ENCODE measurements around the gene TTR. TPM values are rescaled to one million over a fixed set of nuclear protein-coding genes. Genes with fewer than 3 reads are reported as not detected.

The TTR gene
- total and polyA plus RNA-seq, 2 of the 13 experiments (the other 11 are each of a cell fraction or from before 2014, with no cell fraction given) = 91.3 to 496 TPM

DNA sequence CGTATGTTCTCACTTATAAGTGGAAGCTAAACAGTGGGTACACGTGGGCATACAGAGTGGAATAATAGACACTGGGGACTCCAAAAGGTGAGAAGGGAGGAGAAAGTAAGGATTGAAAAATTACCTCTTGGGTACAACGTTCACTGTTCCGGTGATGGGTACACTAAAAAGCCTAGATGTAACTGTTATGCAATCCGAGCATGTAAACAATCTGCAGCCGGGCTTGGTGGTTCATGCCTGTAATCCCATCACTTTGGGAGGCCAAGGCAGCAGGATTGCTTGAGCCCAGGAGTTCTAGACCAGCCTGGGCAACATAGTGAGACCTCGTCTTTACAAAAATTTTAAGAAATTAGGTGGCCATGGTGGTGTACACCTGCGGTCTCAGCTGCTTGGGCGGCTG lies 33.1 kb upstream of the TTR start (continued):
- TF ChIP-seq, protein P1, sequence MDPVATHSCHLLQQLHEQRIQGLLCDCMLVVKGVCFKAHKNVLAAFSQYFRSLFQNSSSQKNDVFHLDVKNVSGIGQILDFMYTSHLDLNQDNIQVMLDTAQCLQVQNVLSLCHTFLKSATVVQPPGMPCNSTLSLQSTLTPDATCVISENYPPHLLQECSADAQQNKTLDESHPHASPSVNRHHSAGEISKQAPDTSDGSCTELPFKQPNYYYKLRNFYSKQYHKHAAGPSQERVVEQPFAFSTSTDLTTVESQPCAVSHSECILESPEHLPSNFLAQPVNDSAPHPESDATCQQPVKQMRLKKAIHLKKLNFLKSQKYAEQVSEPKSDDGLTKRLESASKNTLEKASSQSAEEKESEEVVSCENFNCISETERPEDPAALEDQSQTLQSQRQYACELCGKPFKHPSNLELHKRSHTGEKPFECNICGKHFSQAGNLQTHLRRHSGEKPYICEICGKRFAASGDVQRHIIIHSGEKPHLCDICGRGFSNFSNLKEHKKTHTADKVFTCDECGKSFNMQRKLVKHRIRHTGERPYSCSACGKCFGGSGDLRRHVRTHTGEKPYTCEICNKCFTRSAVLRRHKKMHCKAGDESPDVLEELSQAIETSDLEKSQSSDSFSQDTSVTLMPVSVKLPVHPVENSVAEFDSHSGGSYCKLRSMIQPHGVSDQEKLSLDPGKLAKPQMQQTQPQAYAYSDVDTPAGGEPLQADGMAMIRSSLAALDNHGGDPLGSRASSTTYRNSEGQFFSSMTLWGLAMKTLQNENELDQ (CRISPR knock-in tag; IDR thresholded peaks at IDR 0.05; ENCODE audit: borderline replicate concordance) = no peak
- TF ChIP-seq FOXA1 (IDR thresholded peaks at IDR 0.05) = no peak
- TF ChIP-seq FOXA1 (CRISPR knock-in tag; IDR thresholded peaks at IDR 0.05) = peak; percentile 67; the same call in 1 of the 2 replicates
- TF ChIP-seq KDM5B (CRISPR knock-in tag; IDR thresholded peaks at IDR 0.05; ENCODE audit: borderline replicate concordance) = no peak
- TF ChIP-seq, protein P2, sequence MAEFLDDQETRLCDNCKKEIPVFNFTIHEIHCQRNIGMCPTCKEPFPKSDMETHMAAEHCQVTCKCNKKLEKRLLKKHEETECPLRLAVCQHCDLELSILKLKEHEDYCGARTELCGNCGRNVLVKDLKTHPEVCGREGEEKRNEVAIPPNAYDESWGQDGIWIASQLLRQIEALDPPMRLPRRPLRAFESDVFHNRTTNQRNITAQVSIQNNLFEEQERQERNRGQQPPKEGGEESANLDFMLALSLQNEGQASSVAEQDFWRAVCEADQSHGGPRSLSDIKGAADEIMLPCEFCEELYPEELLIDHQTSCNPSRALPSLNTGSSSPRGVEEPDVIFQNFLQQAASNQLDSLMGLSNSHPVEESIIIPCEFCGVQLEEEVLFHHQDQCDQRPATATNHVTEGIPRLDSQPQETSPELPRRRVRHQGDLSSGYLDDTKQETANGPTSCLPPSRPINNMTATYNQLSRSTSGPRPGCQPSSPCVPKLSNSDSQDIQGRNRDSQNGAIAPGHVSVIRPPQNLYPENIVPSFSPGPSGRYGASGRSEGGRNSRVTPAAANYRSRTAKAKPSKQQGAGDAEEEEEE (CRISPR knock-in tag; IDR thresholded peaks at IDR 0.05; ENCODE audit: borderline replicate concordance) = no peak
- no peak for TF ChIP-seq NFE2L2 (IDR thresholded peaks at IDR 0.05; ENCODE audit: low read length)
- TF ChIP-seq, protein P3, sequence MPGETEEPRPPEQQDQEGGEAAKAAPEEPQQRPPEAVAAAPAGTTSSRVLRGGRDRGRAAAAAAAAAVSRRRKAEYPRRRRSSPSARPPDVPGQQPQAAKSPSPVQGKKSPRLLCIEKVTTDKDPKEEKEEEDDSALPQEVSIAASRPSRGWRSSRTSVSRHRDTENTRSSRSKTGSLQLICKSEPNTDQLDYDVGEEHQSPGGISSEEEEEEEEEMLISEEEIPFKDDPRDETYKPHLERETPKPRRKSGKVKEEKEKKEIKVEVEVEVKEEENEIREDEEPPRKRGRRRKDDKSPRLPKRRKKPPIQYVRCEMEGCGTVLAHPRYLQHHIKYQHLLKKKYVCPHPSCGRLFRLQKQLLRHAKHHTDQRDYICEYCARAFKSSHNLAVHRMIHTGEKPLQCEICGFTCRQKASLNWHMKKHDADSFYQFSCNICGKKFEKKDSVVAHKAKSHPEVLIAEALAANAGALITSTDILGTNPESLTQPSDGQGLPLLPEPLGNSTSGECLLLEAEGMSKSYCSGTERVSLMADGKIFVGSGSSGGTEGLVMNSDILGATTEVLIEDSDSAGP (CRISPR knock-in tag; IDR thresholded peaks at IDR 0.05; ENCODE audit: borderline replicate concordance) = no peak
- TF ChIP-seq, protein P4, sequence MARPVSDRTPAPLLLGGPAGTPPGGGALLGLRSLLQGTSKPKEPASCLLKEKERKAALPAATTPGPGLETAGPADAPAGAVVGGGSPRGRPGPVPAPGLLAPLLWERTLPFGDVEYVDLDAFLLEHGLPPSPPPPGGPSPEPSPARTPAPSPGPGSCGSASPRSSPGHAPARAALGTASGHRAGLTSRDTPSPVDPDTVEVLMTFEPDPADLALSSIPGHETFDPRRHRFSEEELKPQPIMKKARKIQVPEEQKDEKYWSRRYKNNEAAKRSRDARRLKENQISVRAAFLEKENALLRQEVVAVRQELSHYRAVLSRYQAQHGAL (CRISPR knock-in tag; IDR thresholded peaks at IDR 0.05; ENCODE audit: not compliant biosample characterization) = no peak
- no peak for TF ChIP-seq TAF1 (CRISPR knock-in tag; IDR thresholded peaks at IDR 0.05)
- TF ChIP-seq GFI1 (CRISPR knock-in tag; IDR thresholded peaks at IDR 0.05; ENCODE audit: borderline replicate concordance) = peak; percentile 41; the same call in 1 of the 2 replicates
- TF ChIP-seq ZNF274 (CRISPR knock-in tag; IDR thresholded peaks at IDR 0.05) = no peak
- no peak for TF ChIP-seq ZNF3 (CRISPR knock-in tag; IDR thresholded peaks at IDR 0.05)
- TF ChIP-seq ZFP82 (CRISPR knock-in tag; IDR thresholded peaks at IDR 0.05; ENCODE audit: borderline replicate concordance) = no peak
- 0 out of 2 replicates have a peak, but pooled peaks have one; percentile 28 for TF ChIP-seq ZNF761 (CRISPR knock-in tag; conservative IDR thresholded peaks at IDR 0.05)
- no peak for TF ChIP-seq ZZZ3 (CRISPR knock-in tag; IDR thresholded peaks at IDR 0.05; ENCODE audit: borderline replicate concordance)
- TF ChIP-seq POLR2A (IDR thresholded peaks at IDR 0.05; ENCODE audit: insufficient read depth in 1 of 2, low read depth in 2 of 2, low read length in 2 of 2) = no peak
- no peak for TF ChIP-seq ZBTB8A (CRISPR knock-in tag; IDR thresholded peaks at IDR 0.05; ENCODE audit: borderline replicate concordance, low read depth)
- no peak for TF ChIP-seq ZNF552 (CRISPR knock-in tag; IDR thresholded peaks at IDR 0.05; ENCODE audit: borderline replicate concordance)
- peak; percentile 31; the same call in 1 of the 2 replicates for TF ChIP-seq THAP11 (CRISPR knock-in tag; IDR thresholded peaks at IDR 0.05)
- peak; percentile 33 for TF ChIP-seq ZEB1 (IDR thresholded peaks at IDR 0.05; ENCODE audit: insufficient replicate concordance, low read depth)
- peak in 1 of 2 experiments; percentile 53; a peak in 2 of 4 replicates for TF ChIP-seq EP300 (IDR thresholded peaks at IDR 0.05; ENCODE audit: low read depth in 2 of 2, low read length in 2 of 2)
- no peak for TF ChIP-seq EP300 (CRISPR knock-in tag; IDR thresholded peaks at IDR 0.05; ENCODE audit: borderline replicate concordance)
- TF ChIP-seq RBM39 (IDR thresholded peaks at IDR 0.05; ENCODE audit: low read depth, low read length, poor library complexity, severe bottlenecking) = no peak
- TF ChIP-seq ZNF292 (CRISPR knock-in tag; IDR thresholded peaks at IDR 0.05; ENCODE audit: borderline replicate concordance, low read depth) = peak; percentile 47; the same call in 1 of the 2 replicates

Measured in HepG2 (cell line).